GM23248 (cell line): ENCODE data around the gene PODXL. TPM values are rescaled to one million over a fixed set of nuclear protein-coding genes. Genes with fewer than 3 reads are reported as not detected.

ENCODE experiments used
- DNase-seq: peaks from one replicate; pipeline ENCODE4 v3.0.0-alpha.2; 2015
- H2AFZ ChIP-seq: fragments of 200-600 bp; sonication (generic); 2 replicates; pipeline ENCODE4 v1.6.1; 2016; ENCODE audit warnings: antibody characterized with exemption
- H3F3A ChIP-seq: fragments of 200-600 bp; sonication (generic); 2 replicates; pipeline ENCODE4 v1.6.1; 2016; ENCODE audit warnings: mild to moderate bottlenecking, antibody characterized with exemption, mixed run types; ENCODE audit not compliant: insufficient read depth
- H3K27ac ChIP-seq: fragments of 200-600 bp; sonication (generic); 2 replicates; pipeline ENCODE4 v1.5.1; 2016; ENCODE audit warnings: mild to moderate bottlenecking
- H3K27me3 ChIP-seq: fragments of 200-600 bp; sonication (generic); replicated peaks from 2 replicates; pipeline ENCODE4 v1.6.1; 2016; ENCODE audit warnings: mild to moderate bottlenecking; ENCODE audit not compliant: insufficient read depth
- H3K36me3 ChIP-seq: fragments of 200-600 bp; sonication (generic); 2 replicates; pipeline ENCODE4 v1.6.1; 2016; ENCODE audit warnings: low read depth, mild to moderate bottlenecking
- H3K4me1 ChIP-seq: fragments of 200-600 bp; sonication (generic); 2 replicates; pipeline ENCODE4 v1.6.1; 2016; ENCODE audit warnings: mild to moderate bottlenecking; ENCODE audit not compliant: insufficient read depth
- H3K4me2 ChIP-seq: fragments of 200-600 bp; sonication (generic); one replicate; pipeline ENCODE4 v1.6.1; 2016; ENCODE audit warnings: mild to moderate bottlenecking; ENCODE audit not compliant: unreplicated experiment
- H3K4me3 ChIP-seq: fragments of 200-600 bp; sonication (generic); 2 replicates; pipeline ENCODE4 v1.5.1; 2016; ENCODE audit warnings: mild to moderate bottlenecking
- H3K79me2 ChIP-seq: fragments of 200-600 bp; sonication (generic); 2 replicates; pipeline ENCODE4 v1.6.1; 2016; ENCODE audit warnings: mild to moderate bottlenecking; ENCODE audit not compliant: insufficient read depth
- H3K9ac ChIP-seq: fragments of 200-600 bp; sonication (generic); 2 replicates; pipeline ENCODE4 v1.6.1; 2016; ENCODE audit warnings: mild to moderate bottlenecking
- H3K9me2 ChIP-seq: fragments of 200-600 bp; sonication (generic); 2 replicates; pipeline ENCODE4 v1.6.1; 2016; ENCODE audit warnings: mixed run types, mild to moderate bottlenecking, moderate library complexity; ENCODE audit not compliant: insufficient read depth
- H3K9me3 ChIP-seq: fragments of 200-600 bp; sonication (generic); one replicate; pipeline ENCODE4 v1.6.1; 2017; ENCODE audit warnings: low read depth
- H4K20me1 ChIP-seq: fragments of 200-600 bp; sonication (generic); 2 replicates; pipeline ENCODE4 v1.6.0; 2016; ENCODE audit not compliant: insufficient read depth
- EZH2 ChIP-seq: fragments of 200-600 bp; sonication (generic); IDR thresholded peaks from 2 replicates; pipeline ENCODE4 v1.6.1; 2018; ENCODE audit warnings: antibody characterized with exemption, mild to moderate bottlenecking; ENCODE audit not compliant: insufficient read depth, poor library complexity, severe bottlenecking
- EZH2phosphoT487 ChIP-seq: fragments of 200-600 bp; sonication (generic); IDR thresholded peaks from 2 replicates; pipeline ENCODE4 v1.6.1; 2018; ENCODE audit warnings: antibody characterized with exemption, moderate library complexity, mild to moderate bottlenecking, low read depth; ENCODE audit not compliant: insufficient read depth
- WGBS, 2 experiments: methylation state at CpG; one replicate each; pipeline ENCODE4 v1.1.6; 2015 to 2017; ENCODE audit warnings: low lambda C conversion rate in 2 of 2, low coverage in 1 of 2; ENCODE audit errors: missing lambda C conversion rate in 2 of 2; 5-methylcytosine and 5-hydroxymethylcytosine counted together
- in situ Hi-C: fragments of 300-500 bp; cut with MboI; formaldehyde crosslinking; loops from 2 replicates; pipeline ENCODE4 v1.15.0; 2020
- polyA plus RNA-seq: library from polyadenylated mRNA; unstranded; fragments of >200 nt; fragmentation: Nextera tagmentation; extraction: Ambion mirVana; gene quantifications from 2 replicates; pipeline ENCODE4 v1.2.1, GENCODE V29; 2016
- total RNA-seq: library from RNA; depleted of rRNA; stranded (reverse); fragments of >200 nt; shearing (Covaris generic); gene quantifications from 2 replicates; pipeline ENCODE4 v1.2.3, GENCODE V29; 2014

Gene PODXL
- total and polyA plus RNA-seq, 2 experiments from 2014 or later, result 33.6 to 50.1 TPM

DNA sequence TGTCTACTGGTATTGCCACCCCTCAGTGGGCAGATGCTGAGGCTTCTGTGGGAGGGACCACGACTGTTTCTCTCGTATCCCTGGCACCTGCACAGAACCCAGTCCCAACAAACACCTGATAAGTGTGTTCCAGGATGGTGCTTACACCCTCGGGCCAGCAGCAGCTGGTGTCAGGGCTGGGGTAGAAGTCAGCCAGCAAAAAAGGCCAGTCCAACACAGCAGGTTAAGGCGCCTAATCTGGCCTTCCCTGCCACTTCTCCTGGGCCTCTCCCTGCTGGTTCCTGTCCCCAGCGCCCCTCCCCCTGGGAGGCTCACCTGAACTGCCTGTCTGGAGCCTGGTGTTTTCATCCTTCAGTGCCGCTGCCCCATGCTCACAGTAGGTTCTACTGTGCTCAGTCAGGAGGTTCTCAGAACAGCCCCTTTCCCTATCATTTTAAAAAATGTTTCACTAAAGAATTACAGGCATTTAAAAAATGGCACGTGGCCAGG, 20.0 kb downstream of the PODXL start:
- Histone ChIP-seq H3K4me3 (no peak overlapping the region), H2AFZ (no peak overlapping the region), H3K4me2 (no peak overlapping the region), H3F3A (peaks cover 33% of the 10 kb centered on the region; the same call in 1 of the 2 replicates), H3K36me3 (no peaks in the 10 kb centered on the region), H3K4me1 (peaks cover 24% of the 10 kb centered on the region), H4K20me1 (no peaks in the 10 kb centered on the region), H3K27me3 (no peaks in the 10 kb centered on the region), H3K9me3 (no peaks in the 10 kb centered on the region), H3K79me2 (peaks cover 94% of the 10 kb centered on the region), H3K9ac (no peak overlapping the region), H3K27ac (no peak overlapping the region), H3K9me2 (no peaks in the 10 kb centered on the region)
- in situ Hi-C loops, result no loop called here
- DNase-seq, result no peak
- whole genome bisulfite sequencing, 2 experiments, result 77 to 79% methylated on average over 7 of the region's 7 CpGs
- TF ChIP-seq EZH2, result no peak
- TF ChIP-seq EZH2phosphoT487, result no peak

DNA sequence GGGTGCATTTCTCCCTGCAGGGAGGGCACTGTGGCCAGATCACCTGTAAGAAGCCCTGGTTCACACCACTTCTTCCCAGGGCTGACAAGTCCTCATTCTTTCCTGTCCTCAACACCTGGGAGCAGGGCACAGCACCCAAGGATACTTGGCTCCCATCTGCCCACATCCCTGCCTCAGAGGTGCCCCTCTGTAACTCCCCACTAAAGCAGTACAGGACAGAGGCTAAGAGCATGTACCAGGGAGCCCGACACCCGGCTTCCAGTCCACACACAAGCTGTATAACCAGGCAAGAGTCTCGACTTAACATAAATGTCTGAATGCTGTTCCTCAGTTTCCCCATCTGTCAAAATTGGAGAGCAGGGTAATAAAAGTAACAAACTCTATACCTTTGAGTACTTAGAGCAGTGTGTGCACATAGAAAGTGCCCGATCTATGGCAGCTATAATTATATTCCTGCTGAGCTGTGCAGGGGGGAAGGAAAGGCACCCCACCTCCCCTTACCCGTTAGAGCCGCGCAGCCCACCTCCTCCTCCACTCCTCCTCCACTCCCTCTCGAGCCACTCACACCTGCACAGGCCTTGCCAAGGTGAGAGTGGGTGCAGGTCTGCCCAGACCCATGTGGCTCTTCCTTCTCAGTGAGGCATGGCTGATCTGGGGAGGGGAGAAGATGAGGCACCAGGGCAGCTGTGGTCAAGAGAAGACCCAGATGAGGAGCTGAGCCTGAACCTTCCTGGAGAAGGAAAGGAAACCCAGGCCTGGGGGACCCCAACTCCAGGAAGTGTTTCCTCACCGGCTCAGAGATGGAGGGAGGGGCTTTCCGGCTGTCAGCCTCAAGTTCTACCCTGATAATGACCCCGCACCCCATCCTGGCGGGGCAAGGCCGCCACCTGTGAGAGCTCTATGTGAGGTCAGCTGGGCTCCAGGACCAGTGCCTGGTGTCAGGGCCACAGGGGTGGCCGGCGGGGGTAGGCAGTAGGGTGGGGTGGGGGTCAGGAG, 22.6 kb downstream of the PODXL start:
- Histone ChIP-seq H3K4me1 (peaks cover 13% of the 10 kb centered on the region), H3K27me3 (no peaks in the 10 kb centered on the region), H3K4me3 (no peak overlapping the region), H3K9ac (no peak overlapping the region), H4K20me1 (no peaks in the 10 kb centered on the region), H3K79me2 (peaks cover 92% of the 10 kb centered on the region), H3K4me2 (no peak overlapping the region), H3K9me3 (no peaks in the 10 kb centered on the region), H3F3A (peaks cover 26% of the 10 kb centered on the region; the same call in 1 of the 2 replicates), H3K9me2 (no peaks in the 10 kb centered on the region), H2AFZ (no peak overlapping the region), H3K27ac (no peak overlapping the region), H3K36me3 (no peaks in the 10 kb centered on the region)
- 97% methylated on average over 13 to 14 of the region's 15 CpGs for WGBS, 2 experiments
- no peak for TF ChIP-seq EZH2phosphoT487
- no peak for TF ChIP-seq EZH2
- in situ Hi-C loops, result no loop called here
- no peak for DNase-seq

DNA sequence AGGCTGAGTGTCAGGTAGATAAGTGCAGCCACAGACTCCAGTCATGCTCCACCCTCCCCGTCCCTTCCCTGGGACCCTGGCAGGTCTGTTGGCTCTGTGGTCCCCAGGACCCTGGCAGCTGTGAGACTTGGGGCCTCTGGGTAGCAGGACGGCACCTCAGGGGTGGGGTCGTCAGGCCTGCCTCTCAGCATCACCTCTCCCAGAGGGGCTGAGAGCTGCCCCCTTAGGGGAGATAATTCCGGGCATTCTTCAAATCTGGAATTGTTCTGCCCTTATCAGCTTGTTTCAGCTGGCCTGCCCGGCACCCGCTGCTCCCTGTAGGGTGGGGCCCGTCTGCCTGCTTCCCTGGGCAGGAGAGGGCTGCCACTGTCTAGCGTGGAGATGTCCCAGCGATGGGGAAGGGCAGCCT, 23.3 kb downstream of the PODXL start:
- in situ Hi-C loops, result no loop called here
- peaks cover 92% of the 10 kb centered on the region for H3K79me2 ChIP-seq
- no peaks in the 10 kb centered on the region for H3K27me3 ChIP-seq
- H3K4me3 ChIP-seq, result no peak overlapping the region
- no peak for TF ChIP-seq EZH2
- TF ChIP-seq EZH2phosphoT487, result no peak
- no peaks in the 10 kb centered on the region for H3K9me2 ChIP-seq
- DNase-seq, result no peak
- no peaks in the 10 kb centered on the region for H4K20me1 ChIP-seq
- no peak overlapping the region for H3K9ac ChIP-seq
- WGBS, 2 experiments, result 93 to 97% methylated on average over 9 of the region's 9 CpGs
- peaks cover 27% of the 10 kb centered on the region; the same call in 1 of the 2 replicates for H3F3A ChIP-seq
- no peak overlapping the region for H3K4me2 ChIP-seq
- H2AFZ ChIP-seq, result no peak overlapping the region
- peaks cover 6% of the 10 kb centered on the region for H3K4me1 ChIP-seq
- H3K9me3 ChIP-seq, result no peaks in the 10 kb centered on the region
- no peaks in the 10 kb centered on the region for H3K36me3 ChIP-seq
- H3K27ac ChIP-seq, result no peak overlapping the region

DNA sequence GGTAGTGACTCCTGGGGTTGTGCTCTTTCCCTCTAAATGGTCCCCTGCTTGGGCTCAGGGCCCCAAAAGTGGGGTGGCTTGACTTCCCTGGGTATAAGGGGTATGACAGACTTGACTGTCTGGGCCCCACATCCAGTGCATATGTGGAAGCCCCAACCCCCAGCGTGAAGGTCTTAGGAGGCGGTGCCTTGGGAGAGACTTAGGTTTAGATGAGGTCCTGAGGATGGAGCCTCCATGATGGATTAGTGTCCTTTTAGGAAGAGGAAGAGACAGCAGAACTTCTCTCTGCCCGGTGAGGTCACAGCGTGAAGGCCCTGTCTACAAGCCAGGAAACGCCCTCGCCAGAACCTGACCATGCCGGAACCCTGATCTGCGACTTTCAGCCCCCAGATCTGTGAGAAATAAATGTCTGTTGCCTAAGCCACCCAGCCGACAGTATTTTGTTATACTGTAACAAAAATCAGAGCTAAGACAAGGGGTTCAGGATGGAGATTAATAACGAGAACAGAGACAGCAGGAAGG, 23.8 kb downstream of the PODXL start:
- in situ Hi-C loops, result no loop called here
- Histone ChIP-seq H3K4me2 (no peak overlapping the region), H3K9me3 (no peaks in the 10 kb centered on the region), H3K79me2 (peaks cover 92% of the 10 kb centered on the region), H3K36me3 (no peaks in the 10 kb centered on the region), H3K27ac (no peak overlapping the region), H3K4me1 (peaks cover 1% of the 10 kb centered on the region), H3K27me3 (no peaks in the 10 kb centered on the region), H2AFZ (no peak overlapping the region), H4K20me1 (no peaks in the 10 kb centered on the region), H3K9me2 (no peaks in the 10 kb centered on the region), H3K9ac (no peak overlapping the region), H3K4me3 (no peak overlapping the region), H3F3A (peaks cover 24% of the 10 kb centered on the region)
- TF ChIP-seq EZH2, result no peak
- TF ChIP-seq EZH2phosphoT487, result no peak
- no peak for DNase-seq
- 92 to 94% methylated on average over 10 of the region's 10 CpGs for WGBS, 2 experiments
